ACHN (cell line): ENCODE results near the gene PPP1R7.
"Not testable (repeated sequence)": the region's sequence is repeated elsewhere in the genome, so short reads cannot be mapped to it uniquely, and the experiment has no call there.

Source experiments
- DNase-seq: peaks from one replicate; pipeline ENCODE4 v3.0.0-alpha.2; 2015
- in situ Hi-C: cut with HindIII; loops from 2 replicates; pipeline ENCODE4 v1.10.0; 2017; ENCODE audit warnings: low sequenced_read_pairs, low pct_ligation_motif_present, low pct_unique_long_range_greater_than_20kb

The PPP1R7 gene

DNA sequence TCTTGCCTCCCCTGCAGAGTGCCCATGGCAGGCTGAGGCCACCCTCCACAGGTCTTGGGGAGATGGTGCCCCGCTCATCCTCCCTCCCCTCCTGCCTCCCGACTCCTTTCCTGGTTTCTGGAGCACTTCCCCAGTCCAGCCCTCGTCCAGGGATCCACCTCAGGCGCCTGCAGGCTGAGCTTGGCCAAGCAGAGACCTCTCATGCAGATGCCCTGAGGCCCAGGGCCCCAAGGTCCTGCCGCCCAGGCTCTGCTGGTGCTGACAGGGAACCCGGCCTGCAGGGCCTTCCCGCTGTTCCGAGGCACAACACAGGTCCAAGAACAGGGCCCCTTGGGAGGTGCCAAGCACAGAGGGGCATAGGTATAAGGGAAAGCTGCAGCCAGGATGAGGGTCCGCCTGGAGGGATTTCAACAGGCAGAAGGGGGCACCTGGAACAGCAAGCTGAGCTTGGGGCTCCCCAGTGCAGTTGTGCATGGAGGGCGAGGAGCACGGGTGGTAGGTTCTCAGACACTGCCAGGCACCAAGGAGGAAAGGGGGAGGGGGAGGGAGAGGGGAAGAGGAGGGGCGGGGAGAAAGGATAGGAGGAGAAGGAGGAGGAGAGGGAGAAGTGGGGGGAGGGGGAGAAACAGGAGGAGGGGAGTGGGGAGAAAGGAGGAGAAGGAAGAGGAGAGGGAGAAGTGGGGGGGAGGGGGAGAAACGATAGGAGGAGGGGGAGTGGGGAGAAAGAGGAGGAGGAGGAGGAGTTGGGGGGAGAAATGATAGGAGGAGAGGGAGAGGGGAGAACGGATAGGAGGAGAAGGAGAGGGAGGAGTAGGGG, 37.0 kb downstream of the PPP1R7 start:
- in situ Hi-C loops = no loop called here
- DNase-seq = no peak

- in situ Hi-C loops = no loop called here
- no peak for DNase-seq
These were observed 37.6 kb downstream of the PPP1R7 start for GRCh38 chr2:241187918-241188234.

- in situ Hi-C loops = no loop called here
- DNase-seq = no peak
These were observed 38.3 kb downstream of the PPP1R7 start, which contains the start of gene ANO7 for GRCh38 chr2:241188361-241189092. Gene ANO7, plus strand, starts transcription at chr2:241188677. Its CDS starts 1,387 bp downstream, at chr2:241190064.

GRCh38 chr2:241189093-241189855, 39.0 kb downstream of the PPP1R7 start:
- in situ Hi-C loops = no loop called here
- no peak for DNase-seq

- in situ Hi-C loops = no loop called here
These were observed 39.6 kb downstream of the PPP1R7 start for GRCh38 chr2:241189856-241190201.

DNA sequence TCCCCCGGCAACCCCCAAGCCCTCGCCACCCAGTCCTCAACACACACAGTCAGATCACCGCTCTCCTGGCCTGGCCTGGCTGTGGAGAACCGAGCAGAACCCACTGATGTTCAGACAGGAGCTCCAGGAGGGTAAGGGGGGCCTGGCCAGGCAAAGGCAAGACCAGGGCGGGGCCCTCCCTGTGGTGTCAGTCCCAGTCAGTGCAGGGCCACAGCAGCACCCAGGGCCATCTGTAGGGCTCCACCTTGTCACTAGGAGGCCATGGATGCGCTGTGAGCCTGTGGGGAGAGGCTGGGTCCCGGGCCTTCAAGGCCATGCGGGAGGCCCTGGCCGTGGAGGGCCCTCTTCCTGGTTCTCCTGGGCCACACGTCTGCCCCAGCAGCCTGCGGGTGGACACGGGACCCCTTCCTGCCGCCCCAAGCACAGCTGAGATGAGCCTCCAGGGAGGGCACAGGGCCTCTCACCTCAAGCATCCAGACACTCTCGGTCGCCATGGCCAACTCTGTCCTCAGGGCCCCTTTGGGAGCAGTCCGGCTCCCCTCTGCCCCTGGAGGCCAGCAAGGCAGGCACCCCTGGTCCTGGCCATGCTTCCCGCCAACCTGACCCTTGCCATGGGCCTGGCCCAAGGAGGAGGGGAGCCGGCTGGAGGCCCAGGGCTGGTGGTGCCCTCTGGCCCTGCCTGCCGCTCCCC, 40.2 kb downstream of the PPP1R7 start:
- in situ Hi-C loops = no loop called here
- no peak for DNase-seq

More at GRCh38 chr2:241189856-241190201, 39.6 kb downstream of the PPP1R7 start:
- no peak for DNase-seq

GRCh38 chr2:241191081-241191480, 40.8 kb downstream of the PPP1R7 start:
- in situ Hi-C loops = no loop called here
- DNase-seq = no peak

- in situ Hi-C loops = no loop called here
- DNase-seq = no peak
These were observed 43.0 kb downstream of the PPP1R7 start for GRCh38 chr2:241193271-241193670.

- in situ Hi-C loops = no loop called here
- no peak for DNase-seq
These were observed 44.5 kb downstream of the PPP1R7 start for GRCh38 chr2:241194811-241195210.

GRCh38 chr2:241195506-241196130, 45.4 kb downstream of the PPP1R7 start:
- DNase-seq = no peak
- in situ Hi-C loops = no loop called here

DNA sequence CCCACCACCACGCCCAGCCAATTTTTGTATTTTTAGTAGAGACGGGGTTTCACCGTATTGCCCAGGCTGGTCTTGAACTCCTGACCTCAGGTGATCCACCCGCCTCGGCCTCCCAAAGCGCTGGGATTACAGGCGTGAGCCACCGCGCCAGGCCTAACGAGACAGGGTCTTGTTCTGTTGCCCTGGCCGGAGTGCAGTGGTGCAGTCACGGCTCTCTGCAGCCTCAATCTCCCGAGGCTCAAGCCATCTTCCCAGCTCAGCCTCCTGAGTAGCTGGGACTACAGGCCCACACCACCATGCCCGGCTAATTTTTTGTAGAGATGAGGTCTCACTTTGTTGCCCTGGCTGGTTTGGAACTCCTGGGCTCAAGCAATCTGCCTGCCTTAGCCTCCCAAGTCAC, 47.0 kb downstream of the PPP1R7 start:
- in situ Hi-C loops, DNase-seq: not testable (repeated sequence)

GRCh38 chr2:241197947-241198346, 47.7 kb downstream of the PPP1R7 start:
- in situ Hi-C loops = no loop called here
- DNase-seq = no peak

DNA sequence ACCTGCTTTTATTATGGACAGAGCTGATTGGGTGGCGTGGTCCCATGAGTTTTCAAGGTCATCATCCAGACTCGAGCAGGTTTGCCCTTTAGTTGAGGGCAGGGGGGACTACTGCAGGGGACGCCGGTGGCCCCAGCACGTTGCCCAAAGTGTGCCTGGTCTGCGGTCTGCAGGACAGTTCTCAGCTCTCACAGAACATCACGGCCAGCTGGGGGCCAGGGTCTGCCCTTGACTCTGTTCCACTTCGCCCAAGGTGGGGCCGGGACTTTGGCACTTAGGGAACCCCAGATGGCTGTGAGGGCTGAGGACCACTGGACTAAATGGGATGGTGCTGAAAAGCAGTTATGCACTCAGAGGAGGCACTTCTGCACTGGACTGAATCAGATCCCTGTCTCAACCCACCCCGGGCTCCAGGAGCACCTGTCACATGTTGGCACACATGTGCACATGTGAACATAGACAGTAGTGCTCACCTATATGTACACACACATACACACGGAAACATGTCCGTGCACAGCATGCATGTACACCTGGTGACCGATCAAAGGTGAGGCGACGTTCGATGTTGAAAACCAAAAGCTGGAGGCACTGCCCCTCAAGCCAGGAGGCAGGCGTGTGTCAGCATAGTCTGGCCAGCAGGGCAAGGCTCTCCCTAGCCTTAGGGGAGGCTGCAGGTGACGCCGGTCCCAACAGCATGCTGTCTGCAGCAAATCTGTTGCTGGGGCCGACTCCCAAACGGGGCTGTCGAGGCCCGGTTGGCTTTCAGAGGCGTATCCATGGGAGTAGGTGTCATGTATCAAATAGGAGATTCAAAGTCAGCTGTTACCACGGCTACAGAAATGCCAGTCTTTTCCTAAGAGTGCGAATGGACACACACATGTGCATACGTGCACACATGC, 48.4 kb downstream of the PPP1R7 start:
- in situ Hi-C loops = no loop called here
- DNase-seq = no peak

GRCh38 chr2:241199286-241199685, 49.0 kb downstream of the PPP1R7 start:
- in situ Hi-C loops = no loop called here
- DNase-seq = no peak

DNA sequence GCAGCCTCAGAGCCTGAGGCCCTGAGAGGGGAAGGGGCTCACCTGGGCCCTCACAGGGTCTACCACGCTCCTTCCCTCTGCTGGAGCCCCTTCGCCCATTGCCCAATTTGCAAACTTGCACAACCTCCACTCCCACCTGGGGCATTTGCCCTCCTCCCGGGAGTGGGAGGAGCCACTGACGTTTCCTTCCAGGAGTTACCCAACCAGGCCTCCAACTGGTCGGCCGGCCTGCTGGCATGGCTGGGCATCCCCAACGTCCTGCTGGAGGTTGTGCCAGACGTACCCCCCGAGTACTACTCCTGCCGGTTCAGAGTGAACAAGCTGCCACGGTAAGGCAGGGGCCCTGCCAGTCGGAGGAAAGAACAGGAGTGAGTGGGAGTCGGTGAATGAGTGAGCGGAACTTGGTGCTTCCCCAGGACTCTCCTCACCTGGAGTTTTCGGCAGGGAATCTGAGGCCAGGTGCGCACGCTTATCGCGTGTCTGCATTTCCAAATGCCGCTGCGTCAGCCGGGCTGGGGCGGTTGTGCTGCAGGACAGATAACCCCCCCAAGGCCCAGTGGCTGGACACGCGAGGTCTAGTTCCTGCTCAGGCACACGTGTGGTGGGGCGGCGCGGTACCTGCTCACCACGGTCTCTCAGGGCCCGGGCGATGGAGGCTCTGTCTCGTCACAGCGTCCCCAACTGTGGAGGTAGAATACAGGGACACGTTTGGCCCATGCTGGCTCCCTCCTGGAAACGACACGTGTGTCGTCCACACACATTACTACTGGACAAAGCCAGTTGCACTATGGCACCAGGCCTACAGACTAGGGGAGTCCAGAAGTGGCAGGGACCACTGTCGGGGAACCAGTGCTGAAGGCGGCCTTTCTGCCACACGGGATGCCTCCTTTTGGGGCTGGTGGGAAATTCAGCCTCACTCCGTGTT, 49.9 kb downstream of the PPP1R7 start:
- in situ Hi-C loops = no loop called here
- DNase-seq = no peak

GRCh38 chr2:241200822-241201395, 50.6 kb downstream of the PPP1R7 start:
- in situ Hi-C loops = no loop called here
- no peak for DNase-seq
